Hematopoietic multipotent progenitor cell treated with erythropoietin and hydrocortisone succinate and interleukin-3 and kit ligand, for 15 days (in vitro differentiated cells): Measurements from ENCODE around the gene ARMH4.

Experiments used
- DNase-seq: peaks from one replicate; pipeline ENCODE4 v3.0.0-alpha.2; 2015; ENCODE audit warnings: low spot score

The ARMH4 gene

GRCh38 chr14:58054100-58054499 lies 97.9 kb downstream of the ARMH4 start:
- DNase-seq = no peak

- no peak for DNase-seq
Measured at GRCh38 chr14:58048219-58048618, 103.8 kb downstream of the ARMH4 start.

GRCh38 chr14:58027904-58028303 lies 124.1 kb downstream of the ARMH4 start:
- no peak for DNase-seq

GRCh38 chr14:58026967-58027366 lies 125.0 kb downstream of the ARMH4 start:
- DNase-seq = no peak

GRCh38 chr14:58026219-58026618 lies 125.8 kb downstream of the ARMH4 start:
- DNase-seq = no peak

GRCh38 chr14:58014778-58015177 lies 137.2 kb downstream of the ARMH4 start:
- no peak for DNase-seq

- DNase-seq = no peak
Measured at GRCh38 chr14:58002618-58003017, 149.4 kb downstream of the ARMH4 start.

- DNase-seq = no peak
Measured at GRCh38 chr14:57999979-58000378, 152.0 kb downstream of the ARMH4 start.

- no peak for DNase-seq
Measured at GRCh38 chr14:57999471-57999870, 152.5 kb downstream of the ARMH4 start.

GRCh38 chr14:57998766-57999165 lies 153.2 kb downstream of the ARMH4 start:
- no peak for DNase-seq

- no peak for DNase-seq
Measured at GRCh38 chr14:57991353-57991752, 160.7 kb downstream of the ARMH4 start.

GRCh38 chr14:57988445-57988844 lies 163.6 kb downstream of the ARMH4 start:
- no peak for DNase-seq

GRCh38 chr14:57987596-57988300 lies 164.3 kb downstream of the ARMH4 start:
- DNase-seq = no peak

GRCh38 chr14:57987051-57987450 lies 165.0 kb downstream of the ARMH4 start:
- no peak for DNase-seq

- no peak for DNase-seq
Measured at GRCh38 chr14:57982804-57983634, 169.0 kb downstream of the ARMH4 start.

GRCh38 chr14:57981817-57982560 lies 170.0 kb downstream of the ARMH4 start:
- DNase-seq = no peak

GRCh38 chr14:57979376-57980048 lies 172.5 kb downstream of the ARMH4 start:
- DNase-seq = no peak

- no peak for DNase-seq
Measured at GRCh38 chr14:57976701-57977100, 175.3 kb downstream of the ARMH4 start.

GRCh38 chr14:57974896-57975295 lies 177.1 kb downstream of the ARMH4 start:
- DNase-seq = no peak

GRCh38 chr14:57970594-57970993 lies 181.4 kb downstream of the ARMH4 start:
- DNase-seq = no peak

GRCh38 chr14:57970175-57970574 lies 181.8 kb downstream of the ARMH4 start:
- no peak for DNase-seq

- no peak for DNase-seq
Measured at GRCh38 chr14:57963071-57963470, 188.9 kb downstream of the ARMH4 start.
